HepG2 (cell line): ENCODE measurements around the gene STK40. TPM values are rescaled to one million over a fixed set of nuclear protein-coding genes. Genes with fewer than 3 reads are reported as not detected.

Source experiments
- ATRX ChIP-seq: sonication (generic); formaldehyde crosslinking; IDR thresholded peaks from 2 replicates; pipeline ENCODE4 v1.4.0; 2020; ENCODE audit warnings: missing genetic modification reagents, borderline replicate concordance
- CCDC6 ChIP-seq: sonication (generic); formaldehyde crosslinking; IDR thresholded peaks from 2 replicates; pipeline ENCODE4 v1.8.1; 2022; ENCODE audit warnings: mild to moderate bottlenecking, missing genetic modification reagents, moderate library complexity
- CREM ChIP-seq, 2 experiments: sonication (generic) in 1 of 2; formaldehyde crosslinking in 1 of 2; IDR thresholded peaks; 2 replicates each; pipeline versions ENCODE4 v1.4.0 to v1.6.1; 2016 to 2020; ENCODE audit warnings: antibody characterized with exemption in 1 of 2, mild to moderate bottlenecking in 1 of 2, missing genetic modification reagents in 1 of 2
- KAT2B ChIP-seq: fragments of 150-350 bp; IDR thresholded peaks from 2 replicates; pipeline ENCODE4 v1.6.1; 2014; ENCODE audit warnings: low read depth, low read length, borderline replicate concordance
- KDM5A ChIP-seq: fragments of 200-600 bp; sonication (generic); IDR thresholded peaks from 2 replicates; pipeline ENCODE4 v1.7.0; 2018; ENCODE audit warnings: antibody characterized with exemption, mild to moderate bottlenecking, low read length, borderline replicate concordance
- KDM6A ChIP-seq: IDR thresholded peaks from 2 replicates; pipeline ENCODE4 v1.6.1; 2016; ENCODE audit warnings: low read depth
- MAF1 ChIP-seq: sonication (generic); formaldehyde crosslinking; IDR thresholded peaks from 2 replicates; pipeline ENCODE4 v1.5.0; 2020; ENCODE audit warnings: missing genetic modification reagents, borderline replicate concordance
- NAIF1 ChIP-seq: sonication (generic); formaldehyde crosslinking; IDR thresholded peaks from 2 replicates; pipeline ENCODE4 v1.5.0; 2020; ENCODE audit warnings: mild to moderate bottlenecking, missing genetic modification reagents, borderline replicate concordance
- PAWR ChIP-seq: sonication (generic); formaldehyde crosslinking; IDR thresholded peaks from 2 replicates; pipeline ENCODE4 v1.4.0; 2020; ENCODE audit warnings: missing genetic modification reagents, mild to moderate bottlenecking, borderline replicate concordance
- REXO4 ChIP-seq: sonication (generic); formaldehyde crosslinking; IDR thresholded peaks from 2 replicates; pipeline ENCODE4 v1.8.0; 2022; ENCODE audit warnings: missing genetic modification reagents, mild to moderate bottlenecking, borderline replicate concordance
- SNRNP70 ChIP-seq: fragments of 200-400 bp; formaldehyde crosslinking; IDR thresholded peaks from 2 replicates; pipeline ENCODE4 v1.6.1; 2017; ENCODE audit warnings: mild to moderate bottlenecking, low read depth, low read length, moderate library complexity
- SP140L ChIP-seq: sonication (generic); formaldehyde crosslinking; IDR thresholded peaks from 2 replicates; pipeline ENCODE4 v1.4.0; 2020; ENCODE audit warnings: missing genetic modification reagents, borderline replicate concordance
- TEF ChIP-seq: sonication (generic); formaldehyde crosslinking; IDR thresholded peaks from 2 replicates; pipeline ENCODE4 v1.5.0; 2020; ENCODE audit warnings: missing genetic modification reagents
- TRIM24 ChIP-seq: sonication (generic); formaldehyde crosslinking; IDR thresholded peaks from 2 replicates; pipeline ENCODE4 v1.8.0; 2022; ENCODE audit warnings: mild to moderate bottlenecking, missing genetic modification reagents
- WIZ ChIP-seq: sonication (generic); formaldehyde crosslinking; IDR thresholded peaks from 2 replicates; pipeline ENCODE4 v1.5.1; 2020; ENCODE audit warnings: mild to moderate bottlenecking, missing genetic modification reagents
- YEATS2 ChIP-seq: sonication (generic); formaldehyde crosslinking; IDR thresholded peaks from 2 replicates; pipeline ENCODE4 v1.4.0; 2020; ENCODE audit warnings: missing genetic modification reagents, borderline replicate concordance
- ZNF451 ChIP-seq: sonication (generic); formaldehyde crosslinking; IDR thresholded peaks from 2 replicates; pipeline ENCODE4 v1.5.0; 2020; ENCODE audit warnings: mild to moderate bottlenecking, missing genetic modification reagents
- ZSCAN5A ChIP-seq: sonication (generic); formaldehyde crosslinking; IDR thresholded peaks from 2 replicates; pipeline ENCODE4 v1.8.0; 2022; ENCODE audit warnings: mild to moderate bottlenecking, missing genetic modification reagents, borderline replicate concordance
- polyA plus RNA-seq, 8 experiments: library from polyadenylated mRNA; depleted of rRNA in 3 of 8; stranded (reverse) in 7 of 8; unstranded in 1 of 8; fragments of >200 nt; fragmentation: Illumina TruSeq in 4 of 8; extraction: Trizol in 4 of 8; gene quantifications; 2 replicates each; pipeline versions ENCODE4 v1.2.1 to v1.2.3, GENCODE V29; 2011 to 2016; ENCODE audit warnings: low read depth in 4 of 8, missing spikeins in 1 of 8, mixed read lengths in 1 of 8; ENCODE audit not compliant: insufficient read depth in 1 of 8
- total RNA-seq, 5 experiments: library from RNA; depleted of rRNA; stranded (reverse); fragments of >200 nt; fragmentation: Illumina TruSeq; extraction: Trizol; gene quantifications; 2 replicates each; pipeline ENCODE4 v1.2.3, GENCODE V29; 2016; ENCODE audit warnings: low read depth in 1 of 5
- TF ChIP-seq, protein P1 (sequence below): sonication (generic); formaldehyde crosslinking; IDR thresholded peaks from 2 replicates; pipeline ENCODE4 v1.4.0; 2020; ENCODE audit warnings: missing genetic modification reagents, borderline replicate concordance
- TF ChIP-seq, protein P2 (sequence below): sonication (generic); formaldehyde crosslinking; IDR thresholded peaks from 2 replicates; pipeline ENCODE4 v1.4.0; 2020; ENCODE audit warnings: missing genetic modification reagents, mild to moderate bottlenecking, borderline replicate concordance

The STK40 gene
- total and polyA plus RNA-seq, 2 of the 13 experiments (the other 11 are each of a cell fraction or from before 2014, with no cell fraction given) = 33.8 to 35.1 TPM

GRCh38 chr1:36397378-36398230, 11.9 kb upstream of the STK40 start, which contains the start of gene LSM10 (continued):
- TF ChIP-seq, protein P1, sequence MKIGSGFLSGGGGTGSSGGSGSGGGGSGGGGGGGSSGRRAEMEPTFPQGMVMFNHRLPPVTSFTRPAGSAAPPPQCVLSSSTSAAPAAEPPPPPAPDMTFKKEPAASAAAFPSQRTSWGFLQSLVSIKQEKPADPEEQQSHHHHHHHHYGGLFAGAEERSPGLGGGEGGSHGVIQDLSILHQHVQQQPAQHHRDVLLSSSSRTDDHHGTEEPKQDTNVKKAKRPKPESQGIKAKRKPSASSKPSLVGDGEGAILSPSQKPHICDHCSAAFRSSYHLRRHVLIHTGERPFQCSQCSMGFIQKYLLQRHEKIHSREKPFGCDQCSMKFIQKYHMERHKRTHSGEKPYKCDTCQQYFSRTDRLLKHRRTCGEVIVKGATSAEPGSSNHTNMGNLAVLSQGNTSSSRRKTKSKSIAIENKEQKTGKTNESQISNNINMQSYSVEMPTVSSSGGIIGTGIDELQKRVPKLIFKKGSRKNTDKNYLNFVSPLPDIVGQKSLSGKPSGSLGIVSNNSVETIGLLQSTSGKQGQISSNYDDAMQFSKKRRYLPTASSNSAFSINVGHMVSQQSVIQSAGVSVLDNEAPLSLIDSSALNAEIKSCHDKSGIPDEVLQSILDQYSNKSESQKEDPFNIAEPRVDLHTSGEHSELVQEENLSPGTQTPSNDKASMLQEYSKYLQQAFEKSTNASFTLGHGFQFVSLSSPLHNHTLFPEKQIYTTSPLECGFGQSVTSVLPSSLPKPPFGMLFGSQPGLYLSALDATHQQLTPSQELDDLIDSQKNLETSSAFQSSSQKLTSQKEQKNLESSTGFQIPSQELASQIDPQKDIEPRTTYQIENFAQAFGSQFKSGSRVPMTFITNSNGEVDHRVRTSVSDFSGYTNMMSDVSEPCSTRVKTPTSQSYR = no peak
- TF ChIP-seq CREM (IDR thresholded peaks at IDR 0.05) (peak; percentile 91), CREM (CRISPR knock-in tag; IDR thresholded peaks at IDR 0.05) (no peak), PAWR (CRISPR knock-in tag) (no peak), TRIM24 (CRISPR knock-in tag) (no peak), KDM5A (peak; percentile 44; the same call in 1 of the 2 replicates), TEF (no peak; the same call in 1 of the 2 replicates), REXO4 (no peak), ATRX (CRISPR knock-in tag) (no peak), ZSCAN5A (no peak), WIZ (no peak), SNRNP70 (no peak), NAIF1 (peak; percentile 78; the same call in 1 of the 2 replicates), KDM6A (CRISPR knock-in tag) (0 out of 2 replicates have a peak, but pooled peaks have one; percentile 17), MAF1 (CRISPR knock-in tag) (no peak), KAT2B (no peak), ZNF451 (CRISPR knock-in tag) (no peak), YEATS2 (CRISPR knock-in tag) (peak; percentile 47; the same call in 1 of the 2 replicates), CCDC6 (no peak), SP140L (CRISPR knock-in tag) (no peak)
- TF ChIP-seq, protein P2, sequence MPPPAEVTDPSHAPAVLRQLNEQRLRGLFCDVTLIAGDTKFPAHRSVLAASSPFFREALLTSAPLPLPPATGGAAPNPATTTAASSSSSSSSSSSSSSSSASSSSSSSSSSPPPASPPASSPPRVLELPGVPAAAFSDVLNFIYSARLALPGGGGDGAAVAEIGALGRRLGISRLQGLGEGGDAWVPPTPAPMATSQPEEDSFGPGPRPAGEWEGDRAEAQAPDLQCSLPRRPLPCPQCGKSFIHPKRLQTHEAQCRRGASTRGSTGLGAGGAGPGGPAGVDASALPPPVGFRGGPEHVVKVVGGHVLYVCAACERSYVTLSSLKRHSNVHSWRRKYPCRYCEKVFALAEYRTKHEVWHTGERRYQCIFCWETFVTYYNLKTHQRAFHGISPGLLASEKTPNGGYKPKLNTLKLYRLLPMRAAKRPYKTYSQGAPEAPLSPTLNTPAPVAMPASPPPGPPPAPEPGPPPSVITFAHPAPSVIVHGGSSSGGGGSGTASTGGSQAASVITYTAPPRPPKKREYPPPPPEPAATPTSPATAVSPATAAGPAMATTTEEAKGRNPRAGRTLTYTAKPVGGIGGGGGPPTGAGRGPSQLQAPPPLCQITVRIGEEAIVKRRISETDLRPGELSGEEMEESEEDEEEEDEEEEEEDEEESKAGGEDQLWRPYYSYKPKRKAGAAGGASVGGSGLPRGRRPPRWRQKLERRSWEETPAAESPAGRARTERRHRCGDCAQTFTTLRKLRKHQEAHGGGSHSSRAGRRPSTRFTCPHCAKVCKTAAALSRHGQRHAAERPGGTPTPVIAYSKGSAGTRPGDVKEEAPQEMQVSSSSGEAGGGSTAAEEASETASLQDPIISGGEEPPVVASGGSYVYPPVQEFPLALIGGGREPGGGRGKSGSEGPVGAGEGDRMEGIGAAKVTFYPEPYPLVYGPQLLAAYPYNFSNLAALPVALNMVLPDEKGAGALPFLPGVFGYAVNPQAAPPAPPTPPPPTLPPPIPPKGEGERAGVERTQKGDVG (CRISPR knock-in tag) = no peak
